Panc1 (cell line): Measurements from ENCODE around the gene PTPRN. TPM values are rescaled to one million over a fixed set of nuclear protein-coding genes. Genes with fewer than 3 reads are reported as not detected.

Experiments used
- ATAC-seq: fragments of 200-7000 bp; cut with Tn5 transposase; 2 replicates; pipeline ENCODE4 v1.9.1; 2020; ENCODE audit warnings: mild to moderate bottlenecking, moderate library complexity
- BruUV-seq: library from RNA; stranded (reverse); fragments of 400-500 nt; replicated peaks from 2 replicates; lab custom pipeline; 2021; lab: Mats Ljungman, UMichigan
- CTCF ChIA-PET: fragments of 300-600 bp; sonication (Branson Sonifier 250); formaldehyde crosslinking; loops from one replicate; lab custom pipeline; 2022; ENCODE audit warnings: antibody characterized with exemption; lab: Charles Lee
- POLR2A ChIA-PET: fragments of 300-600 bp; sonication (Branson Sonifier 250); formaldehyde crosslinking; loops from one replicate; lab custom pipeline; 2022; ENCODE audit warnings: antibody characterized with exemption; lab: Charles Lee
- DNase-seq: peaks from one replicate; pipeline ENCODE4 v3.0.0-alpha.2; 2010; ENCODE audit warnings: low read depth, low spot score
- H3K27ac ChIP-seq: 2 replicates; pipeline ENCODE4 v1.5.1; 2011; ENCODE audit warnings: mild to moderate bottlenecking, low read length, inconsistent platforms
- H3K27me3 ChIP-seq: fragments of 200-500 bp; sonication (Bioruptor generic); 2 replicates; pipeline ENCODE4 v1.6.0; 2014; ENCODE audit warnings: low read length, inconsistent platforms; ENCODE audit not compliant: control insufficient read depth, insufficient read depth
- H3K36me3 ChIP-seq: fragments of 200-500 bp; sonication (Bioruptor generic); 2 replicates; pipeline ENCODE4 v1.5.1; 2014; ENCODE audit warnings: inconsistent platforms, mild to moderate bottlenecking, low read length, moderate library complexity; ENCODE audit not compliant: control insufficient read depth, insufficient read depth
- H3K4me1 ChIP-seq: 2 replicates; pipeline ENCODE4 v1.5.1; 2011; ENCODE audit warnings: inconsistent platforms, mild to moderate bottlenecking, low read length, moderate library complexity; ENCODE audit not compliant: control insufficient read depth, insufficient read depth
- H3K4me3 ChIP-seq, 2 experiments: 2 replicates each; pipeline ENCODE4 v1.5.1; 2011 to 2012; ENCODE audit warnings: low read depth in 2 of 2, low read length in 2 of 2, mild to moderate bottlenecking in 2 of 2, inconsistent platforms in 1 of 2, moderate library complexity in 1 of 2
- H3K9me3 ChIP-seq: fragments of 200-500 bp; sonication (Bioruptor generic); 2 replicates; pipeline ENCODE4 v1.5.1; 2014; ENCODE audit warnings: low read depth, mild to moderate bottlenecking, inconsistent platforms, low read length, moderate library complexity; ENCODE audit not compliant: control insufficient read depth, insufficient read depth
- CTCF ChIP-seq: fragments of 450-650 bp; IDR thresholded peaks from 2 replicates; pipeline ENCODE4 v1.5.1; 2017; ENCODE audit warnings: mild to moderate bottlenecking
- POLR2AphosphoS5 ChIP-seq: IDR thresholded peaks from 2 replicates; pipeline ENCODE4 v1.6.1; 2012; ENCODE audit warnings: mild to moderate bottlenecking, low read depth, low read length, moderate library complexity
- SIN3A ChIP-seq: IDR thresholded peaks from 2 replicates; pipeline ENCODE4 v1.6.1; 2012; ENCODE audit warnings: low read depth, mild to moderate bottlenecking, low read length, moderate library complexity, borderline replicate concordance; ENCODE audit not compliant: insufficient read depth
- TCF7L2 ChIP-seq: IDR thresholded peaks from 2 replicates; pipeline ENCODE4 v1.6.1; 2011; ENCODE audit warnings: mild to moderate bottlenecking, low read depth, low read length, inconsistent platforms
- in situ Hi-C: cut with HindIII; loops from 2 replicates; pipeline ENCODE4 v1.10.0; 2016; ENCODE audit warnings: low sequenced_read_pairs, low pct_unique_long_range_greater_than_20kb
- intact Hi-C: fragments of 100-400 bp; cut with micrococcal nuclease; formaldehyde crosslinking; loops from one replicate; pipeline ENCODE4 v1.10.0; 2022; ENCODE audit not compliant: unreplicated experiment
- total RNA-seq: library from RNA; stranded (reverse); gene quantifications from one replicate; pipeline ENCODE4 v1.2.1, GENCODE V29; 2021; ENCODE audit not compliant: unreplicated experiment
- TF ChIP-seq, protein P1 (sequence below), 2 experiments: IDR thresholded peaks; 2 replicates each; pipeline ENCODE4 v1.6.1; 2011 to 2012; ENCODE audit warnings: low read depth in 2 of 2, control low read depth in 1 of 2, low read length in 1 of 2, mild to moderate bottlenecking in 1 of 2, moderate library complexity in 1 of 2; ENCODE audit not compliant: insufficient read depth in 1 of 2

The PTPRN gene
- total RNA-seq, 1 experiment from 2014 or later: not detected

GRCh38 chr2:219356834-219357233, 47.6 kb upstream of the PTPRN start:
- ChIA-PET POLR2A (no interaction called here), CTCF (no interaction called here)
- no TSS peak for BruUV-seq
- intact Hi-C loops (no loop called here), in situ Hi-C loops (no loop called here)
- ATAC-seq (no peak), DNase-seq (no peak)
- no peak for TF ChIP-seq CTCF
- TF ChIP-seq, protein P1, sequence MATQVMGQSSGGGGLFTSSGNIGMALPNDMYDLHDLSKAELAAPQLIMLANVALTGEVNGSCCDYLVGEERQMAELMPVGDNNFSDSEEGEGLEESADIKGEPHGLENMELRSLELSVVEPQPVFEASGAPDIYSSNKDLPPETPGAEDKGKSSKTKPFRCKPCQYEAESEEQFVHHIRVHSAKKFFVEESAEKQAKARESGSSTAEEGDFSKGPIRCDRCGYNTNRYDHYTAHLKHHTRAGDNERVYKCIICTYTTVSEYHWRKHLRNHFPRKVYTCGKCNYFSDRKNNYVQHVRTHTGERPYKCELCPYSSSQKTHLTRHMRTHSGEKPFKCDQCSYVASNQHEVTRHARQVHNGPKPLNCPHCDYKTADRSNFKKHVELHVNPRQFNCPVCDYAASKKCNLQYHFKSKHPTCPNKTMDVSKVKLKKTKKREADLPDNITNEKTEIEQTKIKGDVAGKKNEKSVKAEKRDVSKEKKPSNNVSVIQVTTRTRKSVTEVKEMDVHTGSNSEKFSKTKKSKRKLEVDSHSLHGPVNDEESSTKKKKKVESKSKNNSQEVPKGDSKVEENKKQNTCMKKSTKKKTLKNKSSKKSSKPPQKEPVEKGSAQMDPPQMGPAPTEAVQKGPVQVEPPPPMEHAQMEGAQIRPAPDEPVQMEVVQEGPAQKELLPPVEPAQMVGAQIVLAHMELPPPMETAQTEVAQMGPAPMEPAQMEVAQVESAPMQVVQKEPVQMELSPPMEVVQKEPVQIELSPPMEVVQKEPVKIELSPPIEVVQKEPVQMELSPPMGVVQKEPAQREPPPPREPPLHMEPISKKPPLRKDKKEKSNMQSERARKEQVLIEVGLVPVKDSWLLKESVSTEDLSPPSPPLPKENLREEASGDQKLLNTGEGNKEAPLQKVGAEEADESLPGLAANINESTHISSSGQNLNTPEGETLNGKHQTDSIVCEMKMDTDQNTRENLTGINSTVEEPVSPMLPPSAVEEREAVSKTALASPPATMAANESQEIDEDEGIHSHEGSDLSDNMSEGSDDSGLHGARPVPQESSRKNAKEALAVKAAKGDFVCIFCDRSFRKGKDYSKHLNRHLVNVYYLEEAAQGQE (IDR thresholded peaks at IDR 0.05; ENCODE audit: insufficient read depth in 1 of 2, low read depth in 2 of 2, low read length in 1 of 2): no peak
- no peak for TF ChIP-seq TCF7L2
- Histone ChIP-seq H3K4me1 (no peaks in the 10 kb centered on the region; the same call in 1 of the 2 replicates), H3K27ac (no peak overlapping the region), H3K9me3 (no peaks in the 10 kb centered on the region), H3K36me3 (no peaks in the 10 kb centered on the region), H3K4me3 (no peak overlapping the region), H3K27me3 (no peaks in the 10 kb centered on the region; the same call in 1 of the 2 replicates)

DNA sequence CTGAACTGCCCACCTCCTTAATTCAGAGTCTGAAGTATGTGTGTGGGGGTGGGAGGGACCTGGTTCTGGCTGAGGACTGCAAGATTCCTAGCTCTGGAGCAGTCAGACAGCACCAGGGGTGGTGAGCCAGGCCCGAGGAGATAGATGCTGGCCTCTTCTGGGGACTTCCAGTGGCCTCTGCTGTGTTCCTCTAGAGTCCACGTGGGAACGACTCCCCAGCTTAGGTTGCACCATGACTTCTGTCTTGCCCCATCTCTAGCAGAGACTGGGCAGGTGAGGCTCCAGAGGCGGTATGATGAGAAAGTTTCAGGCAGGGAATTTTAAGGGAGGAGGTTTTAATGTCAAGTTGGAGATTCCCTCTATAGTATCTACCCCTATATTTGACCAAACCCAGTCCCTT, 45.4 kb upstream of the PTPRN start:
- TF ChIP-seq POLR2AphosphoS5 (no peak), TCF7L2 (no peak), CTCF (no peak), SIN3A (no peak)
- TF ChIP-seq, protein P1 (IDR thresholded peaks at IDR 0.05; ENCODE audit: insufficient read depth in 1 of 2, low read depth in 2 of 2, low read length in 1 of 2): no peak
- Histone ChIP-seq H3K27ac (peak overlapping the region; percentile 6; the same call in 1 of the 2 replicates), H3K4me3 (no peak overlapping the region), H3K9me3 (no peaks in the 10 kb centered on the region), H3K36me3 (no peaks in the 10 kb centered on the region), H3K27me3 (no peaks in the 10 kb centered on the region; the same call in 1 of the 2 replicates), H3K4me1 (no peaks in the 10 kb centered on the region; the same call in 1 of the 2 replicates)
- BruUV-seq: no TSS peak
- DNase-seq (no peak), ATAC-seq (no peak)
- in situ Hi-C loops (no loop called here), intact Hi-C loops (no loop called here)
- ChIA-PET POLR2A (no interaction called here), CTCF (no interaction called here)
